ENCODE data around the gene TBX5. TPM values are rescaled to one million over a fixed set of nuclear protein-coding genes. Genes with fewer than 3 reads are reported as not detected.

TBX5 gene
- total RNA-seq, 5 donors from 2014 or later (not counting 1 experiment from before 2014, with no cell fraction given), result 0.13 TPM; not detected in 4

DNA sequence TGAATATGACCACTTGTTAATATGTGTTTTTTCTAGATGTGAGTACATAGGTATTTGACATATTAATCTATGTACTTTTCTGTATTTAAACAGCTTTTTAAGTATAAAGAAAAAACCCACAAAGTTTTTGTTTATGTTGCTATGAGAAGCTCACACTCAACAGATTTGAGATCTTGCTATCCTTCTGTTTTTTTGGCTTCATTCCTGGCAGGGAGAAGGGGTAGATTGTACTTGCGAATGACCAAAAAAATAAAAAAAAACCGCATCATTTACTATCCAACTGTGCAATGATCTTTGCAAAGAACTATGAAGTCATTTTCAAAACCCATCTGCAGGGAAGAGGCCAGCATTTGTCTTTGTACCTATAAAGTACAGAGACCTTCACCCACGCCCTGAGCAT lies 28.4 kb upstream of the TBX5 start:
- H3K27ac ChIP-seq (ENCODE audit: low read length), result no peak overlapping the region
- H3K27me3 ChIP-seq (replicated peaks in 1 of 2; ENCODE audit: control insufficient read depth in 2 of 2, extremely low read depth in 1 of 2, insufficient read depth in 2 of 2, low read length in 1 of 2), result peaks cover 7 to 9% of the 10 kb centered on the region in 2 experiments
- ChIA-PET POLR2A (no interaction called here), CTCF (no interaction called here)
- DNase-seq, result no peak
- no peaks in the 10 kb centered on the region for H3K36me3 Mint-ChIP-seq
- no peaks in the 10 kb centered on the region for H3K4me1 ChIP-seq (ENCODE audit: control insufficient read depth in 1 of 2, extremely low read depth in 1 of 2, insufficient read depth in 2 of 2, low read length in 2 of 2)
- ATAC-seq (replicated peaks in 1 of 4), result no peak
- no peaks in the 10 kb centered on the region for H3K9me3 ChIP-seq
- H3K4me3 ChIP-seq (ENCODE audit: control insufficient read depth in 1 of 2, extremely low read depth in 1 of 2, low read length in 1 of 2), result no peak overlapping the region
- peaks cover 3 to 8% (median 4%) of the 10 kb centered on the region in 3 donors for H3K9me3 Mint-ChIP-seq
- WGBS (ENCODE audit: insufficient coverage), result no CpG with 5 or more reads among the region's 3 CpGs
- no peak overlapping the region for H3K27ac Mint-ChIP-seq
- no peak overlapping the region for H3K4me3 Mint-ChIP-seq
- peaks cover 20 to 39% of the 10 kb centered on the region in 2 donors for H3K27me3 Mint-ChIP-seq
- H3K4me1 Mint-ChIP-seq, result no peaks in the 10 kb centered on the region
- no peaks in the 10 kb centered on the region for H3K36me3 ChIP-seq (ENCODE audit: control insufficient read depth in 2 of 2, extremely low read depth in 1 of 2, insufficient read depth in 1 of 2, low read length in 1 of 2)

DNA sequence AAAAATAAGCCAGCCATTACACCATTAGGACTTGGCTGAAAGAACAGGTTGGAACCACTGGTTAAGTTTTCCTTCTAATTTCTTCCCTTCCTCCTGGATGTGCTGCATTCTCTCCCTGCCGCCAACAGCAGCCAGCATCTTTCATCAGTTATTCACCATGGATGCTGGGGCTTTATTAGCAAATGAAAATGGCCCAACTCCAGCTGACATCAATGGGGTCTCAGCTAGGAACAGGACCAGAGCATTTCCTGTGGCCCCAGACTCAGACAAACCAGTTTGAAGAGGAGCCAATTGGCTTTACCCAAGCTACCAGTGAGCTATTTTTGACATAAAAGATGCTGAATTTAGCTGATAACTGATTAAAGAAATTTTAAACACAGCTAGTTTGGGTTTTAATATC lies 26.0 kb upstream of the TBX5 start:
- no peaks in the 10 kb centered on the region for H3K36me3 Mint-ChIP-seq
- CTCF ChIA-PET, result no interaction called here
- H3K4me3 Mint-ChIP-seq, result no peak overlapping the region
- H3K4me1 Mint-ChIP-seq, result no peaks in the 10 kb centered on the region
- H3K27me3 Mint-ChIP-seq, result peaks cover 6 to 18% of the 10 kb centered on the region in 2 donors
- DNase-seq (no peak), ATAC-seq (replicated peaks in 1 of 4) (no peak)
- Histone ChIP-seq H3K9me3 (no peaks in the 10 kb centered on the region), H3K36me3 (ENCODE audit: control insufficient read depth in 2 of 2, extremely low read depth in 1 of 2, insufficient read depth in 1 of 2, low read length in 1 of 2) (no peaks in the 10 kb centered on the region), H3K27me3 (replicated peaks in 1 of 2; ENCODE audit: control insufficient read depth in 2 of 2, extremely low read depth in 1 of 2, insufficient read depth in 2 of 2, low read length in 1 of 2) (peaks cover 0 to 2% of the 10 kb centered on the region in 2 experiments), H3K4me1 (ENCODE audit: control insufficient read depth in 1 of 2, extremely low read depth in 1 of 2, insufficient read depth in 2 of 2, low read length in 2 of 2) (no peaks in the 10 kb centered on the region), H3K27ac (ENCODE audit: low read length) (no peak overlapping the region), H3K4me3 (ENCODE audit: control insufficient read depth in 1 of 2, extremely low read depth in 1 of 2, low read length in 1 of 2) (no peak overlapping the region)
- no peak overlapping the region for H3K27ac Mint-ChIP-seq
- peaks cover 0 to 8% (median 3%) of the 10 kb centered on the region in 3 donors for H3K9me3 Mint-ChIP-seq
- 38% methylated on average over 1 of the region's 1 CpG for WGBS (ENCODE audit: insufficient coverage)
- POLR2A ChIA-PET, result no interaction called here

DNA sequence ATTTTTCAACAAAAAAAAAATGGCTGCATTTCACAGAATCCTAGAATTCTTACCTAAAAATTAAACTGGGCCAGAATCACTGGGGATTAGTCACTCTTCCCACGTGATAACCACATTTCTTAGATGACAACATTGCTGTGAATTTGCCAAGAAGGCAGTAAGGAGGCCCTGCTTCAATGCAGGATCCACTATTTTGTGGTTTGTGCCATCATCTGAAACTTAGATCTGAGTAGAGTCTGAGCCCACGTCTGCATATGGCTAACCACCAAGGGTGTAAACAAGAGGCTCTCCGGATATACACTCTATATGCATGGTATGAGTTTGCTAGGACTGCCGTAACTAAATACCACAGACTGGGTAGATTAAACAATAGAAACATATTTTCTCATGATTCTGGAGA lies 24.4 kb upstream of the TBX5 start:
- H3K36me3 Mint-ChIP-seq, result no peaks in the 10 kb centered on the region
- no peaks in the 10 kb centered on the region for H3K4me1 ChIP-seq (ENCODE audit: control insufficient read depth in 1 of 2, extremely low read depth in 1 of 2, insufficient read depth in 2 of 2, low read length in 2 of 2)
- CTCF ChIA-PET, result no interaction called here
- H3K4me1 Mint-ChIP-seq, result no peaks in the 10 kb centered on the region
- H3K27ac Mint-ChIP-seq, result no peak overlapping the region
- WGBS (ENCODE audit: insufficient coverage), result no CpG with 5 or more reads among the region's 4 CpGs
- peaks cover 1 to 13% of the 10 kb centered on the region in 2 donors for H3K27me3 Mint-ChIP-seq
- no peaks in the 10 kb centered on the region for H3K9me3 ChIP-seq
- peaks cover 0 to 10% (median 3%) of the 10 kb centered on the region in 3 donors for H3K9me3 Mint-ChIP-seq
- ATAC-seq (replicated peaks in 1 of 4), result no peak
- no peak for DNase-seq
- H3K4me3 ChIP-seq (ENCODE audit: control insufficient read depth in 1 of 2, extremely low read depth in 1 of 2, low read length in 1 of 2), result no peak overlapping the region
- no peak overlapping the region for H3K27ac ChIP-seq (ENCODE audit: low read length)
- no peaks in the 10 kb centered on the region for H3K36me3 ChIP-seq (ENCODE audit: control insufficient read depth in 2 of 2, extremely low read depth in 1 of 2, insufficient read depth in 1 of 2, low read length in 1 of 2)
- no peak overlapping the region for H3K4me3 Mint-ChIP-seq
- POLR2A ChIA-PET, result no interaction called here
- peaks cover 0 to 2% of the 10 kb centered on the region in 2 experiments for H3K27me3 ChIP-seq (replicated peaks in 1 of 2; ENCODE audit: control insufficient read depth in 2 of 2, extremely low read depth in 1 of 2, insufficient read depth in 2 of 2, low read length in 1 of 2)

DNA sequence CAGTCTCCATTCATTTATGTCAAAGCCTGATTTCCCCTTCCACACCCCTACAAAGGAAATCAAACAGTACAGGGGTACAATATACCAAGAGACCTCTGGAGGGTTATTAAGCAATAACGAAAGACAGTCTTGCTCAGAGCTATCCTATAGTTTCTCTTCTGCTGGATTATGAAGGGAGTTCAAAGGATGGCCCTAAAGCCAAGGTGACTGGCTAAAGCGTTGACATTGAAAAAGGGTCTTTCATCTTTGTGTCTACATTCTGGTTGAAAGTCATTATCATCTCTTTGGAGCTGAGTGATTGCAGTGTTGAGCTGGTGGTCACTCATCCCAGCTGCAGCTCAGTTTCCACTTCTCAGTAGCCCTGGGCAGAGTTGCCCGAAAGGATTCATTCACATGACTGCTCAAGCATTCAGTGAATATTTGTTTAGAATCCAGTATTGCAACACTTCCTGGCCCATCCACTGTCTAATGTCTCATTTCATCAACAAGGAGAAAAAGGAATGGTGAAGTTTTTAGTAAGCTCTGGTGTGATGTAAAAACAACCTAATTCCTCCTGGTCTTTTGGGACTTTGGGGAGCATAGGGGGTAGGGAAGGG lies 19.2 kb upstream of the TBX5 start:
- 50% methylated on average over 2 of the region's 3 CpGs for WGBS (ENCODE audit: insufficient coverage)
- H3K27me3 Mint-ChIP-seq, result peaks cover 7 to 17% of the 10 kb centered on the region in 2 donors
- Histone ChIP-seq H3K4me3 (ENCODE audit: control insufficient read depth in 1 of 2, extremely low read depth in 1 of 2, low read length in 1 of 2) (no peak overlapping the region), H3K4me1 (ENCODE audit: control insufficient read depth in 1 of 2, extremely low read depth in 1 of 2, insufficient read depth in 2 of 2, low read length in 2 of 2) (no peaks in the 10 kb centered on the region), H3K9me3 (no peaks in the 10 kb centered on the region), H3K27me3 (replicated peaks in 1 of 2; ENCODE audit: control insufficient read depth in 2 of 2, extremely low read depth in 1 of 2, insufficient read depth in 2 of 2, low read length in 1 of 2) (peaks cover 0 to 6% of the 10 kb centered on the region in 2 experiments), H3K36me3 (ENCODE audit: control insufficient read depth in 2 of 2, extremely low read depth in 1 of 2, insufficient read depth in 1 of 2, low read length in 1 of 2) (no peaks in the 10 kb centered on the region), H3K27ac (ENCODE audit: low read length) (no peak overlapping the region)
- ChIA-PET CTCF (no interaction called here), POLR2A (no interaction called here)
- H3K27ac Mint-ChIP-seq, result no peak overlapping the region
- DNase-seq (no peak), ATAC-seq (replicated peaks in 1 of 4) (no peak)
- H3K4me3 Mint-ChIP-seq, result no peak overlapping the region
- no peaks in the 10 kb centered on the region for H3K4me1 Mint-ChIP-seq
- no peaks in the 10 kb centered on the region for H3K36me3 Mint-ChIP-seq
- peaks cover 0 to 14% (median 3%) of the 10 kb centered on the region in 3 donors for H3K9me3 Mint-ChIP-seq

DNA sequence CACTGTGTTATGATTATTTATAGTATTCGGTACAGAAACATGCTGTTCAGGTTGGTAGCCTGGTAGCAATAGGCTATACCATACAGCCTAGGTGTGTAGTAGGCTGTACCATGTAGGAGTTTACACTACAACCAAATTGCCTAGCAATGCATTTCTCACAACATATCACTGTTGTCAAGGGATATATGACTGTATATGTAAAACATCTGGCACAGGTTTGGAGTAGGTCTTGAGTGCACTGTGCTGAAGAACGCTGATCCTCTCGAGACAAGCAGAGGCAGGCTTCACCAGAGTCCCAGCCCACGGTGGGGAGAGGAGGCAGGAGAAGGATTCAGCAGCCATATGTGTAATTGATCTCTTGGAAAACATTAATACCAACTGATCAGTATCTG lies 15.0 kb upstream of the TBX5 start:
- POLR2A ChIA-PET, result no interaction called here
- Mint-ChIP-seq H3K27me3 (peaks cover 32 to 42% of the 10 kb centered on the region in 2 donors), H3K4me3 (no peak overlapping the region), H3K27ac (no peak overlapping the region), H3K4me1 (no peaks in the 10 kb centered on the region), H3K9me3 (peaks cover 0 to 17% (median 3%) of the 10 kb centered on the region in 3 donors), H3K36me3 (no peaks in the 10 kb centered on the region)
- DNase-seq, result no peak
- Histone ChIP-seq H3K4me3 (ENCODE audit: control insufficient read depth in 1 of 2, extremely low read depth in 1 of 2, low read length in 1 of 2) (no peak overlapping the region), H3K36me3 (ENCODE audit: control insufficient read depth in 2 of 2, extremely low read depth in 1 of 2, insufficient read depth in 1 of 2, low read length in 1 of 2) (no peaks in the 10 kb centered on the region), H3K4me1 (ENCODE audit: control insufficient read depth in 1 of 2, extremely low read depth in 1 of 2, insufficient read depth in 2 of 2, low read length in 2 of 2) (no peaks in the 10 kb centered on the region), H3K27ac (ENCODE audit: low read length) (no peak overlapping the region), H3K27me3 (replicated peaks in 1 of 2; ENCODE audit: control insufficient read depth in 2 of 2, extremely low read depth in 1 of 2, insufficient read depth in 2 of 2, low read length in 1 of 2) (peaks cover 0 to 22% of the 10 kb centered on the region in 2 experiments), H3K9me3 (no peaks in the 10 kb centered on the region)
- no peak for ATAC-seq (replicated peaks in 1 of 4)
- WGBS (ENCODE audit: insufficient coverage), result no CpG with 5 or more reads among the region's 4 CpGs
- CTCF ChIA-PET, result no interaction called here

DNA sequence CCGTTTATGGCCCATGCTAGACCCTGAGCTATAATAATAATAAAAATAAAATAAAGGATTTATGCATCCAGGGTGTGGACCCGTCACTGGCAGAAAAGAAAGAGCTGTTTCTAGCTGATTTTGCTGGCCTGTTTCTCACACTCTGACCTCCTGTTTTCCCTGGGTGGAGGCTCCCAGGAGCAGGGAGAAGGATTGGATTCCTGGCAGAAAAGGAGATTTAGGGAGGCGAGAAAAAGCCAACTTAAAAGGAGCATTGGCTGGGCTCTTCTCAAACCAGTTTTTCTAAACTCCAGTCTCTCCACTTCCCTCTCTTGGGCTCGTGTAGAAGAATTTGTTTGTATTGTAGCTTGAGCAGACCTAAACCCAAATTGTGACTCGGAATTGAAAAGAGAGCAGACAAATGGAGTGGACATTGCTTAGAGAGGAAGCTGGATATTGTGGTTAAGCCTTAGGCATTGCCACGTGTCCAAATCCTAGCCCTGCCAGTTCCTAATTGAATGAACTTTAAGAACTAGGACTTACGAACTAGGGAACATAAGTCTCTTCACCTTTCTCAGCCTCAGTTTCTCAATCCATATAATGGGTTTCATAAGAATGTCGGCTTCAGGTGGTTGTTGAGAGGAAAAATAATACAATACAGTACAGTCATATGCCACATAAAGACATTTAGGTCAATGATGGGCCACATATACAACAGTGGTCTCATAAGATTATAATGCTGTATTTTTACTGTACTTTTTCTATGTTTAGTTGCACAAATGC lies 14.4 kb upstream of the TBX5 start:
- Histone ChIP-seq H3K36me3 (ENCODE audit: control insufficient read depth in 2 of 2, extremely low read depth in 1 of 2, insufficient read depth in 1 of 2, low read length in 1 of 2) (no peaks in the 10 kb centered on the region), H3K4me1 (ENCODE audit: control insufficient read depth in 1 of 2, extremely low read depth in 1 of 2, insufficient read depth in 2 of 2, low read length in 2 of 2) (no peaks in the 10 kb centered on the region), H3K9me3 (no peaks in the 10 kb centered on the region), H3K27ac (ENCODE audit: low read length) (no peak overlapping the region), H3K4me3 (ENCODE audit: control insufficient read depth in 1 of 2, extremely low read depth in 1 of 2, low read length in 1 of 2) (no peak overlapping the region), H3K27me3 (replicated peaks in 1 of 2; ENCODE audit: control insufficient read depth in 2 of 2, extremely low read depth in 1 of 2, insufficient read depth in 2 of 2, low read length in 1 of 2) (peaks cover 2 to 27% of the 10 kb centered on the region in 2 experiments)
- ChIA-PET CTCF (no interaction called here), POLR2A (no interaction called here)
- Mint-ChIP-seq H3K4me1 (no peaks in the 10 kb centered on the region), H3K9me3 (peaks cover 0 to 13% (median 3%) of the 10 kb centered on the region in 3 donors), H3K27me3 (peaks cover 38 to 42% of the 10 kb centered on the region in 2 donors), H3K36me3 (no peaks in the 10 kb centered on the region), H3K4me3 (no peak overlapping the region), H3K27ac (no peak overlapping the region)
- ATAC-seq (replicated peaks in 1 of 4) (no peak), DNase-seq (no peak)
- 100% methylated on average over 1 of the region's 8 CpGs for WGBS (ENCODE audit: insufficient coverage)
